A172 (cell line): ENCODE data around the gene EYS. TPM values are rescaled to one million over a fixed set of nuclear protein-coding genes. Genes with fewer than 3 reads are reported as not detected.
A peak's percentile ranks its signal among the peaks of the same experiment; 100 is the strongest.
"Not testable (repeated sequence)": the region's sequence is repeated elsewhere in the genome, so short reads cannot be mapped to it uniquely, and the experiment has no call there.

Source experiments
- DNase-seq: peaks from one replicate; pipeline ENCODE4 v3.0.0-alpha.2; 2015; ENCODE audit warnings: low spot score
- total RNA-seq: library from RNA; depleted of rRNA; stranded (reverse); fragments of >200 nt; shearing (Covaris generic); gene quantifications from 2 replicates; pipeline ENCODE4 v1.2.3, GENCODE V29; 2014

The EYS gene
- total RNA-seq, 1 experiment from 2014 or later = 0.24 TPM

GRCh38 chr6:65452333-65452732, 254.7 kb downstream of the EYS start:
- DNase-seq = no peak

DNA sequence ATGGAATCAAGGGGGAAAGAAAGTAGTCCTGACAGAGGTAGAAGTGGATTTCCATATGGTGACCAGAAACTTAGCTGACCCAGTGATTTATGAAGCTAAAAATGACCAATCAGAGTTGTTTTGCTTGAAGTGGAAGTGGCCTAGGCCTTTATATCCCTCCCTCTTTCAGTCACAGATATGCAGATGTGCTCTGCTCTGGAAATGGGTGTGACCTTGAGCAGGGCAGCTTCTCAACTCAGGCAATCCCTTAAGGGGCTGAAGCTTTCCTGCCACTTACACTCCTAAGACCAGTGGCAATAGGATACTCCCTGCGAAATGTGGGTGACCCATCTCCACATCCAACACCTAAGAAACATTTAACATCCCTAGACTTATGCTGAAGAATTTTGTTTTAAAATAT, 256.6 kb downstream of the EYS start:
- no peak for DNase-seq

GRCh38 chr6:65449926-65450325, 257.1 kb downstream of the EYS start:
- no peak for DNase-seq

DNA sequence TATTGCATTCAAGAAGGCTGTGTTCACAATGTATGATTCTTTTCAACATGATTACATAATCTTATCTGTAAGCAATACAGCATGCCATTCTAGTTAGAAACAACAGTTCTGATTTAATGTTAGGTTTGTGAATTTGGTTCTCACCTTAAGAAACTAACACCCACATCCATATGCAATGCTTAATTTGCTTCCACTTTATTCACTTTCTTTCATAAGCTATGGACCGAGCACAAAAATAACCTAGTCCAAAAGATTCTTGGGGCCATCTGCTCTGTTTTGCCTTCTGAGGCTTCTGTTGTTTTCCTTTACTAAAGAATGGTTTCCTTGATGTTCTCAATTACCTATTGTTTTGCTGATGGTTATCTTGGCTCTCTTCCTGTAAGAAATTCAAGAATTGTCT, 258.2 kb downstream of the EYS start:
- DNase-seq = no peak

DNA sequence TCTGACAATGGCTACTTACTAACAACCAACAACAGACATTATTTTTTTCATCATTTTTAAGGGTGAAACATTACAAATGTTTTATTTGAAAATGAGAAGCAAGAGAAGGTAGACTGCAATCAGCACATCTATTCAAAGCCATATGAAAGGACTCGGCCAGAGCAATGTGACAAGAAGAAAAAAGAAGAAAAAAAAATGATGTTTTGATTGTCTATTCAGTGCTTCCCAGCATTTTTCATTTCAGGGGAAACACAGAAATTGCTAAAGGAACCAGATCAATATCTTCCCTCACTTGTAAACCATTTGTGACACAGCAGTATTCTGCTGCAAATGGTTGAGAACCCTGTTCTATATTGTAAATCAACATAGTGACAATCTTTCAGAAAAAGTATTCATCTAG, 270.7 kb downstream of the EYS start:
- DNase-seq = no peak

- no peak for DNase-seq
Measured at GRCh38 chr6:65416621-65417020, 290.4 kb downstream of the EYS start.

DNA sequence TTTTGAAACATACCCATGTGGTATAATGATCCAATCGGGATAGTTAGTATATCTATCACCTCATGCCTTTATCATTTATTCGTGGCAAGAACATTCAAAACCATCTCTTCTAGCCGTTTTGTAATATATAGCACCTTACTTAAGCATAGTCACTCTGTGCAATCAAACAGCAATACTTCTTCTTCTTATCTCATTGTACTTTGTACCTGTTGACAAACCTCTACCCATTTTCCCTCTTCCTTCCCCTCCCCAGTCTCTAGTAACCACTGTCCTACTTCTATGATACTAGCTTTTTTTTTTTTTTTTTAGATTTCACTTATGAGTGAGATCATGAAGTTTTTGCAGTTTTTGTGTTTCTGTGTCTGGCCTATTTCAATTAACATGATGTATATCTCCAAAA, 296.7 kb downstream of the EYS start:
- DNase-seq = no peak

- DNase-seq = no peak
Measured at GRCh38 chr6:65402564-65402963, 304.5 kb downstream of the EYS start.

- no peak for DNase-seq
Measured at GRCh38 chr6:65399355-65400084, 307.5 kb downstream of the EYS start.

- no peak for DNase-seq
Measured at GRCh38 chr6:65398851-65399250, 308.2 kb downstream of the EYS start.

GRCh38 chr6:65350530-65350929, 356.5 kb downstream of the EYS start:
- DNase-seq = no peak

- DNase-seq = not testable (repeated sequence)
Measured at GRCh38 chr6:65302655-65303054, 404.4 kb downstream of the EYS start.

DNA sequence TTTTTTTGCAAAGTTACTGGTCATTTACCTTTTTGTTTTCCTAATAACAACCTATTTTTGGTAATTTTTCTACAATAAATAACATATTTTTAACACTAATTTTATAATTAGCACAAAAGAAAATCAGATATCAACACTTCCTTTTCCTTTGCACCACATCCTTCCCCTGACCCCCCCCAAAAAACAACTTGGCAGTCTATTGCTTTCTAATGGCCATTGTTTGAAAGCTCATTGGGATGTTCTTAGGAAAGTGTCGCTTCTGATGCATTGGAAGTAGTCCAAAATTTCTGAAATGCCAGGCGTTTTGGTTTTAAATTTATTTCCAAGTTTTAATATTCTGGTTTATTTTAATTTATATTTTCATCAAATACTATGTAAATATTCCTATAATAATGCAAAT, 407.8 kb downstream of the EYS start:
- no peak for DNase-seq

GRCh38 chr6:65295812-65296211, 411.2 kb downstream of the EYS start:
- no peak for DNase-seq

GRCh38 chr6:65289491-65289890, 417.5 kb downstream of the EYS start:
- peak; percentile 40 for DNase-seq

DNA sequence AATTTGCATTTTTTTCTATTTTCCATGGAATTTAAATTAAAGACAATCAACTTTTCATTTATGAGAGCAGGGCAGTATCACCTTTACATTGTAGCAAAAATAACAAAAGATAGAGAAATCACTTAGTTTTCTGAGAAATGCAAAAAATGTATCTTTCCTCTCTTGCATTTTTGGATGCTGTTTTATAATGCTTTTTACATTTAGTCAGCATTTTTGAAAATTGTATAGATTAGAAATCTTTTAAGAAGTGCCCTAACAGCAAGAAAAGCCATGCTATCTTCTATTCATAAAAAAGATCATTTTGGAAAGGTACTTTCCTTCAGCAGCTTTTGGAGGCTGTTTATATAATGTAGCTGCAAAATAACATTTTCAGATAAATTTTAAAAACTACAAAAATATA, 421.8 kb downstream of the EYS start:
- no peak for DNase-seq

DNA sequence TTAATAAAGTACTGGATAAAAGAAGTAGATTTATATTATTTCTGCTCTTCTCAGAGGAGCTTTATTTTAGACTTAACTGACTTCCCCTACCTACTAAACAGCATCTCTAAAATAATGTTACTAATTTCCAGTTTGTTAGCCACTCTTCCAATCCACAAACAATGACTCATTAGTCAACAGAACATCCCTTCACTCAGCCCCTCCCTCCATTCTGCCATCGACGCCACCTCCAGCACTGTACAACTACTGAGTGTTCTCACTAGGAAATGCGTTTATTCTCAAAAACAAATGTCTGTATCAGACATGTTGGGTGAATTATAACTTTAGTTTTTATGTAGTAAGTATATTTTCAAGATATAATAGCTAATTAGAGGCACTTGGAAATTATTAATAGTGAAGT, 427.0 kb downstream of the EYS start:
- DNase-seq = no peak

GRCh38 chr6:65262241-65262640, 444.8 kb downstream of the EYS start:
- no peak for DNase-seq

DNA sequence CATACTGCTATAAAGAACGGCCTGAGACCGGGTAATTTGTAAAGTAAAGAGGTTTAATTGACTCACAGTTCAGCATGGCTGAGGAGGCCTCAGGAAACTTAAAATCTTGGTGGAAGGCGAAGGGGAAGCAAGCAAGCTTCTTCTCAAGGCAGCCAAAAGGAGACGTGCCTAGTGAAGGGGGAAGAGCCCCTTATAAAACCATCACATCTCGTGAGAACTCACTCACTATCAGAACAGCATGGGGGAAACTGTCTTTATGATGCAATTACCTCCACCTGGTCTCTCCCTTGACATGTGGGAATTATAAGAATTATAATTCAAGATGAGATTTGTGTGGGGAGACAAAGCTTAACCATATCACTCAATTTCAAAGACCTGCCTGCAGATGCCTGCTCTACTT, 447.0 kb downstream of the EYS start:
- no peak for DNase-seq

GRCh38 chr6:65259059-65259458, 448.0 kb downstream of the EYS start:
- peak; percentile 45 for DNase-seq

DNA sequence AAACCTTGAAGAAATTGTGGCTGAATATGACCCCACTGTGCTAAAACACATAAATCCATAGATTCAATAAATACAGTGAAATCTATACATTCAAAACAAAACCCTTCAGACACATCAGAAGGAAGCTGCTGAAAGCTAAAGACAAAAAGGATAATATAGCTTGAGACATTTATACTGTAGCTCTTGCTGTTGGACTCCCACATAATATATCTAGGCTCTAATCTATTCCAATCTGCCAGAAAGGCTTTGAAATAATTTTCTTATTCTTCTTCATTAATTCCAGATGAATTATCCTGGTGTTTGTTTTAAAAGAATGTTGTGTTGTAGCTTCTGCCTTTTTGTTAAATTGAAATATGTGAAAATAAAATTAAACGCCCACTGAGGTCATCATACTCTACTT, 454.0 kb downstream of the EYS start:
- no peak for DNase-seq

GRCh38 chr6:65248101-65248610, 458.9 kb downstream of the EYS start:
- DNase-seq = no peak

- DNase-seq = no peak
Measured at GRCh38 chr6:65231616-65232015, 475.4 kb downstream of the EYS start.

- no peak for DNase-seq
Measured at GRCh38 chr6:65229825-65230224, 477.2 kb downstream of the EYS start.
